Mesenchymal stem cell (in vitro differentiated cells and primary cell): ENCODE results near the gene ACOX1.

Experiments used
- DNase-seq: peaks from one replicate; pipeline ENCODE4 v3.0.0-alpha.2; 2013
- H2AFZ ChIP-seq: one replicate; pipeline ENCODE4 v1.6.1; 2013; ENCODE audit warnings: low read depth, mild to moderate bottlenecking, control low read depth, inconsistent platforms, low read length, moderate library complexity
- H2AK5ac ChIP-seq: 2 replicates; pipeline ENCODE4 v1.6.1; 2013; ENCODE audit warnings: low read length, moderate library complexity, mild to moderate bottlenecking, inconsistent platforms; ENCODE audit not compliant: severe bottlenecking
- H2BK120ac ChIP-seq: one replicate; pipeline ENCODE4 v1.6.1; 2013; ENCODE audit warnings: low read depth, mild to moderate bottlenecking, inconsistent platforms, low read length, moderate library complexity
- H2BK12ac ChIP-seq, 2 experiments: one replicate each; pipeline ENCODE4 v1.6.1; 2013; ENCODE audit warnings: inconsistent platforms in 2 of 2, low read length in 2 of 2, mild to moderate bottlenecking in 2 of 2, moderate library complexity in 2 of 2, control low read depth in 1 of 2
- H2BK15ac ChIP-seq: one replicate; pipeline ENCODE4 v1.6.1; 2013; ENCODE audit warnings: mild to moderate bottlenecking, low read depth, inconsistent platforms; ENCODE audit not compliant: poor library complexity, severe bottlenecking
- H2BK5ac ChIP-seq: 2 replicates; pipeline ENCODE4 v1.6.1; 2013; ENCODE audit warnings: low read depth, mild to moderate bottlenecking, low read length, control low read depth, inconsistent platforms; ENCODE audit not compliant: poor library complexity, severe bottlenecking
- H3K14ac ChIP-seq, 2 experiments: one replicate each; pipeline ENCODE4 v1.6.1; 2013; ENCODE audit warnings: inconsistent platforms in 2 of 2, low read length in 2 of 2, control low read depth in 1 of 2, mild to moderate bottlenecking in 1 of 2, moderate library complexity in 1 of 2
- H3K18ac ChIP-seq, 2 experiments: one replicate each; pipeline ENCODE4 v1.6.1; 2013; ENCODE audit warnings: inconsistent platforms in 2 of 2, low read length in 2 of 2, control low read depth in 1 of 2, low read depth in 1 of 2, mild to moderate bottlenecking in 1 of 2
- H3K23ac ChIP-seq, 2 experiments: one replicate each; pipeline ENCODE4 v1.6.1; 2013; ENCODE audit warnings: inconsistent platforms in 2 of 2, low read length in 2 of 2, mild to moderate bottlenecking in 2 of 2, moderate library complexity in 2 of 2, control low read depth in 1 of 2
- H3K27ac ChIP-seq: 2 replicates; pipeline ENCODE4 v1.5.1; 2013; ENCODE audit warnings: mild to moderate bottlenecking, moderate library complexity, low read length, control low read depth, inconsistent platforms; ENCODE audit not compliant: poor library complexity, severe bottlenecking
- H3K27me3 ChIP-seq, 2 experiments: 2 replicates each; pipeline versions ENCODE4 v1.6.1 to v1.7.0; 2013; ENCODE audit warnings: low read length in 2 of 2, mild to moderate bottlenecking in 2 of 2, moderate library complexity in 2 of 2, control low read depth in 1 of 2, inconsistent platforms in 1 of 2; ENCODE audit not compliant: control insufficient read depth in 1 of 2, insufficient read depth in 1 of 2
- H3K36me3 ChIP-seq, 2 experiments: 2 replicates each; pipeline versions ENCODE4 v1.6.1 to v1.7.0; 2013; ENCODE audit warnings: low read length in 2 of 2, control low read depth in 1 of 2, inconsistent platforms in 1 of 2, low read depth in 1 of 2, mild to moderate bottlenecking in 1 of 2; ENCODE audit not compliant: insufficient read depth in 2 of 2, control insufficient read depth in 1 of 2
- H3K4ac ChIP-seq, 2 experiments: one replicate each; pipeline ENCODE4 v1.6.1; 2013; ENCODE audit warnings: inconsistent platforms in 2 of 2, low read length in 2 of 2, mild to moderate bottlenecking in 2 of 2, moderate library complexity in 2 of 2, control low read depth in 1 of 2, low read depth in 1 of 2
- H3K4me1 ChIP-seq: 2 replicates; pipeline ENCODE4 v1.6.1; 2013; ENCODE audit warnings: low read depth, low read length, control low read depth; ENCODE audit not compliant: control insufficient read depth, insufficient read depth
- H3K4me2 ChIP-seq: 2 replicates; pipeline ENCODE4 v1.6.1; 2013; ENCODE audit warnings: low read length, mild to moderate bottlenecking, inconsistent platforms; ENCODE audit not compliant: poor library complexity, severe bottlenecking
- H3K4me3 ChIP-seq, 2 experiments: 2 replicates each; pipeline versions ENCODE4 v1.5.1 to v1.7.0; 2013; ENCODE audit warnings: low read length in 2 of 2, mild to moderate bottlenecking in 2 of 2, control low read depth in 1 of 2, low read depth in 1 of 2; ENCODE audit not compliant: insufficient read depth in 1 of 2
- H3K79me1 ChIP-seq: replicated peaks from 2 replicates; pipeline ENCODE4 v1.6.1; 2013; ENCODE audit warnings: mild to moderate bottlenecking, control low read depth, low read length, inconsistent platforms; ENCODE audit not compliant: poor library complexity, severe bottlenecking
- H3K9ac ChIP-seq: 2 replicates; pipeline ENCODE4 v1.7.0; 2013; ENCODE audit warnings: mild to moderate bottlenecking, low read length, moderate library complexity
- H3K9me3 ChIP-seq: 2 replicates; pipeline ENCODE4 v1.7.0; 2013; ENCODE audit warnings: mild to moderate bottlenecking, low read length; ENCODE audit not compliant: control insufficient read depth
- H4K8ac ChIP-seq: one replicate; pipeline ENCODE4 v1.6.1; 2013; ENCODE audit warnings: inconsistent platforms, mild to moderate bottlenecking, low read length, moderate library complexity
- H4K91ac ChIP-seq: one replicate; pipeline ENCODE4 v1.6.1; 2013; ENCODE audit warnings: mild to moderate bottlenecking, low read length, inconsistent platforms
- WGBS: methylation state at CpG from one replicate; pipeline ENCODE4 v1.1.7; 2013; ENCODE audit warnings: mixed read lengths; 5-methylcytosine and 5-hydroxymethylcytosine counted together

The ACOX1 gene

GRCh38 chr17:75919611-75920010 lies 59.4 kb downstream of the ACOX1 start:
- no peak overlapping the region for H3K4ac ChIP-seq
- H2BK5ac ChIP-seq: no peak overlapping the region
- H3K27ac ChIP-seq: no peak overlapping the region
- H2BK15ac ChIP-seq: no peak overlapping the region
- H3K9ac ChIP-seq: no peak overlapping the region
- no peak overlapping the region for H3K4me3 ChIP-seq
- no peaks in the 10 kb centered on the region for H3K79me1 ChIP-seq
- no peak overlapping the region for H4K8ac ChIP-seq
- peaks cover 27 to 41% of the 10 kb centered on the region in 2 experiments for H3K36me3 ChIP-seq
- H3K14ac ChIP-seq: no peak overlapping the region
- H2BK120ac ChIP-seq: no peak overlapping the region
- 97% methylated on average over 22 of the region's 22 CpGs for WGBS
- H4K91ac ChIP-seq: no peak overlapping the region
- H3K27me3 ChIP-seq: no peaks in the 10 kb centered on the region
- H3K4me1 ChIP-seq: peaks cover 4% of the 10 kb centered on the region
- H3K23ac ChIP-seq: no peak overlapping the region
- H2AFZ ChIP-seq: no peak overlapping the region
- H3K18ac ChIP-seq: no peak overlapping the region
- no peak overlapping the region for H2AK5ac ChIP-seq
- H3K4me2 ChIP-seq: no peak overlapping the region
- no peak for DNase-seq
- no peaks in the 10 kb centered on the region for H3K9me3 ChIP-seq
- H2BK12ac ChIP-seq: no peak overlapping the region

GRCh38 chr17:75917917-75918445 lies 61.0 kb downstream of the ACOX1 start:
- no peak overlapping the region for H3K23ac ChIP-seq
- peak overlapping the region; percentile 4 for H4K91ac ChIP-seq
- no peak overlapping the region for H2BK15ac ChIP-seq
- H3K18ac ChIP-seq: no peak overlapping the region
- no peak overlapping the region for H2BK120ac ChIP-seq
- no peak overlapping the region for H3K4ac ChIP-seq
- H2BK12ac ChIP-seq: no peak overlapping the region
- H2AK5ac ChIP-seq: no peak overlapping the region
- no peak overlapping the region for H3K9ac ChIP-seq
- H2AFZ ChIP-seq: no peak overlapping the region
- peaks cover 36 to 48% of the 10 kb centered on the region in 2 experiments for H3K36me3 ChIP-seq
- peaks cover 4% of the 10 kb centered on the region for H3K4me1 ChIP-seq
- no peaks in the 10 kb centered on the region for H3K79me1 ChIP-seq
- no peak overlapping the region for H3K27ac ChIP-seq
- H3K9me3 ChIP-seq: no peaks in the 10 kb centered on the region
- H3K27me3 ChIP-seq: no peaks in the 10 kb centered on the region
- no peak overlapping the region for H3K4me2 ChIP-seq
- no peak for DNase-seq
- 97% methylated on average over 31 of the region's 31 CpGs for WGBS
- H2BK5ac ChIP-seq: no peak overlapping the region
- H4K8ac ChIP-seq: no peak overlapping the region
- H3K14ac ChIP-seq: no peak overlapping the region
- H3K4me3 ChIP-seq: no peak overlapping the region

GRCh38 chr17:75917141-75917916 lies 61.6 kb downstream of the ACOX1 start:
- no peak overlapping the region for H3K9ac ChIP-seq
- H2AK5ac ChIP-seq: no peak overlapping the region
- no peak overlapping the region for H2BK5ac ChIP-seq
- H2BK15ac ChIP-seq: no peak overlapping the region
- no peaks in the 10 kb centered on the region for H3K27me3 ChIP-seq
- no peak overlapping the region for H3K23ac ChIP-seq
- no peak overlapping the region for H2BK12ac ChIP-seq
- H2AFZ ChIP-seq: no peak overlapping the region
- H3K79me1 ChIP-seq: no peaks in the 10 kb centered on the region
- no peak overlapping the region for H3K4me2 ChIP-seq
- no peak overlapping the region for H3K27ac ChIP-seq
- peaks cover 4% of the 10 kb centered on the region for H3K4me1 ChIP-seq
- no peak overlapping the region for H4K91ac ChIP-seq
- no peak for DNase-seq
- peaks cover 31 to 44% of the 10 kb centered on the region in 2 experiments for H3K36me3 ChIP-seq
- no peak overlapping the region for H4K8ac ChIP-seq
- no peak overlapping the region for H3K4ac ChIP-seq
- no peak overlapping the region for H3K14ac ChIP-seq
- no peak overlapping the region for H2BK120ac ChIP-seq
- 87% methylated on average over 22 of the region's 23 CpGs for WGBS
- no peak overlapping the region for H3K18ac ChIP-seq
- no peaks in the 10 kb centered on the region for H3K9me3 ChIP-seq
- no peak overlapping the region for H3K4me3 ChIP-seq

- H2AFZ ChIP-seq: no peak overlapping the region
Measured at GRCh38 chr17:75915268-75915667, 63.7 kb downstream of the ACOX1 start.

More at GRCh38 chr17:75915268-75915667, 63.7 kb downstream of the ACOX1 start:
- Histone ChIP-seq H3K79me1 (no peaks in the 10 kb centered on the region), H2BK5ac (no peak overlapping the region), H3K27me3 (no peaks in the 10 kb centered on the region), H3K27ac (no peak overlapping the region), H2AK5ac (no peak overlapping the region), H2BK15ac (no peak overlapping the region), H3K4ac (no peak overlapping the region), H3K4me2 (no peak overlapping the region), H3K23ac (no peak overlapping the region), H3K18ac (no peak overlapping the region), H3K4me1 (peaks cover 5% of the 10 kb centered on the region), H3K14ac (peak overlapping the region in 1 of 2 experiments; percentile 26), H2BK120ac (no peak overlapping the region), H3K36me3 (peaks cover 38 to 46% of the 10 kb centered on the region in 2 experiments), H2BK12ac (no peak overlapping the region), H3K9me3 (no peaks in the 10 kb centered on the region), H3K4me3 (no peak overlapping the region), H4K8ac (no peak overlapping the region), H3K9ac (no peak overlapping the region), H4K91ac (peak overlapping the region; percentile 56)
- WGBS: 97% methylated on average over 8 of the region's 8 CpGs
- DNase-seq: no peak
